ACHN (cell line): Measurements from ENCODE around the gene MLANA.
A peak's percentile ranks its signal among the peaks of the same experiment; 100 is the strongest.

Source experiments
- DNase-seq: peaks from one replicate; pipeline ENCODE4 v3.0.0-alpha.2; 2015
- in situ Hi-C: cut with HindIII; loops from 2 replicates; pipeline ENCODE4 v1.10.0; 2017; ENCODE audit warnings: low sequenced_read_pairs, low pct_ligation_motif_present, low pct_unique_long_range_greater_than_20kb

The MLANA gene

GRCh38 chr9:5945112-5945511 is 54.4 kb downstream of the MLANA start:
- DNase-seq = no peak
- in situ Hi-C loops = no loop called here

DNA sequence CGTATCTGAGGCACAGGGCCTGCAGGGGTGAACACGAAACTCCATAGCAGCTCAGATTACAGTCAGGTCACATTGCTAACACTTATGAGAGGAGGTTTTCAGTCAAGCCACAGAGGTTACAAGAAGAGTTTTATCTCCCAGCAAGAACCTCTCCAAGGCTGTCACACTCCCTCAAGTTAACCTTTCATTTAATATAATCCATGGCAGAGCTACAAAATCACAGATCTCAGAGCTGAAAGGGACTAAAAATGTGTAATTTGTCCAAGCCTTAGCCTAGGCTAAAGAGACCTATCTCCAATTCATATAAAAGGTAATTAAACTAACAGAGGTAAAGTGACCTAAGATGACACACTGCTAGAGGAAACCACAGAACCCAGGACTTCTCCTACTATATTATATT is 57.2 kb downstream of the MLANA start:
- in situ Hi-C loops = no loop called here

DNA sequence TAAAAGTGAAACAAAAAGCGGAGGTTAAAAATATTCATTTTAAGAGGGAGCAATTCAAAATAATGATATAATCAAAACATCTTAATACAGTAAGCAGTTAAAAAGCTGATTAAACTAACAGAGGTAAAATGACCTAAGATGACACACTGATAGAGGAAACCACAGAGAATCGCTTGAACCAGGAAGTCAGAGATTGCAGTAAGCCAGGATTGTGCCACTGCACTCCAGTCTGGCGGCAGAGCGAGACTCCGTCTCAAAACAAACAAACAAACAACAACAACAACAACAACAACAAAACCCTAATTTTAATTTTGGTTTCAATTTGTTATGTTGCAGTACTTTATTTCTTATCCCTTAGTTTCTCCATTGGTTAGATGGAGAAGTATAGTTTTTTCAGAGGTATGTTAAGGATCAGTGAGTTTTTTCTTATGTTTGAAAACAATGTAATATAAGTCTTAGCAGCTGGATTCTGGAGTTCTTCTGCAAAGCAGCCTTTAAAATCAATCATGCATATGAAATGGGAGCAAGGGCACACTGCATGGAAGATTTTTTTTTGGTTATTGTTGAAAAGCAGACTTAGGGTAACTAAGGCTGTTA is 58.5 kb downstream of the MLANA start:
- peak; percentile 11 for DNase-seq
- in situ Hi-C loops = no loop called here

More for the DNA sequence above, 57.2 kb downstream of the MLANA start:
- DNase-seq = no peak

DNA sequence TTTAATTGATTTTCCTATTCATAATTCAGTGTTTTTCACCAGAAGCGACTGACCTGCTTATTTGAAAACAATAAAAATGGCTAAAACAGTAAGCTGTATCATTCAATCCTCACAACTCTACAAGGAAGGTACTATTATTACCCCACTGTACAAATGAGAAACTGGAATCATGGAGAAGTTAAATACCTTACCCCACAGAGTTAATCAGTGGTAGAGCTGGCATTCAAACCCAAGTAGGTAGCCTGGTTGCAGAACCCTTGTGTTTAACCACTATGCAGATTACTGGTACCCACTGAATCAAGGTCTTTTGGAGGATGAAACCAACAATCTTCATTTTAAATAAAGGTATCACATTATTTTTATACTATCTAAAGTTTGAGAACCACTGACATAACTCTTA is 59.6 kb downstream of the MLANA start:
- DNase-seq = no peak
- in situ Hi-C loops = no loop called here

DNA sequence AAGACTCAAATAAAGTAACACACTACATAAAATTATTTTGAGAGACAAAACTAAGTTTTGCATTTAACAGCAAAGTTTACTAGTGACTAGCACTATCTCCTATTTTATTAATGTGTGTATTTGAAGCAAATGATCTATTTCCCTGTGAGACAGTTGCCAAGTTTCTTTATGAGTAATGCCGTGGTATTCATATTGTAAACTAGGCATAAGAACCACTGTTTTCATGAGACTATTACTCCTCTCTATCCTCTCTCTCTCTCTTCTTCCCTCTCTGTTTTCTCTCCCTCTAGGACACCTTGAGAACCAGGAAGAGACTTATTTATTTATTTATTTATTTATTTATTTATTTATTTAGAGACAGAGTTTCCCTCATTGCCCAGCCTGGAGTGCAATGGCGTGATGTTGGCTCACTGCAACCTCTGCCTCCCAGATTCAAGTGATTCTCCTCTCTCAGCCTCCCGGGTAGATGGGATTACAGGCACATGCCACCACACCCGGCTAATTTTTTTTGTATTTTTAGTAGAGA is 61.1 kb downstream of the MLANA start:
- in situ Hi-C loops = no loop called here
- DNase-seq = no peak

DNA sequence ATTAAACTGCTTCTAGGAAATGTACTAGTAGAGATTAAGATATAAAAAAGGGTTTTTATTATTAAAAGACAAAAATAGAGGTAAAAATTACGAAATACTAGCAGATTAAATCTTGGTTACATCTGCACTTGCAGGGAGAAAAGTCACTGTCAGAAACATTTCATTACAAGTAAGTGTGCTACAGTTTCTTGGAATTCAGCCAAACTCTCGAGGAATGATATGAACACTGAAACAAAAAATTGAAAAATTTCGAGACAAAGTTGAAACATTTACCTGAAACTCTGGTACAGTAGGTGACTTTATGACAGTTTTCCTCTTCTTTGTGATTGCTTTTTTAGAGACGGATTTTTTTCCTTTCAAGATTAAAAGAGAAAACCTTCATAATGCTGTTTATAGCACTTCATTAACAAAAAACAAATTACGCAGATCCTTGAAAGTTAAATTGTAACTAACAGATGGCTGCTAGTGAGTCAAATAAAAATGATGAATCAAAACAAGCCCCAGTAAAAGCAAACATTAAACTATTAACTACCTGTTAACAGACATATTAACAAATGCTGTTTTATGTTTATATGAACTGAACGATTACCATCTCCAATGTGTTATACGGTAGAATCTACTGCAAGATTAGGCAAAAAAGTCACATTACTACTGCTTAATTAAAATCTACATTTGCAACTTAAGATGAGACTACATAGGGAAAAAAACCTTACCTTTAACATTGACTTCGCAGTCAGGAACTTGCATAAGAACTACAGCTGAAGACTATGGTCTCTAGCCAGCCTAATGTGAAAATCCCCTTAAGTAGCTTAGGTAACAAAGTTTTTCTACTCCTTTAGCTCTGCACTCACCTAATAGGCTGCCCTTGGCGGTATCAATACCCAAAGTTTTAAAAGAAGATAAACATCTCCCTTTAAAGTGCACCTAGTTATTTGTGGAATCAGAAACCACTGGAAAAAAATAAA is 63.3 kb downstream of the MLANA start:
- in situ Hi-C loops = no loop called here
- peak; percentile 46 for DNase-seq

DNA sequence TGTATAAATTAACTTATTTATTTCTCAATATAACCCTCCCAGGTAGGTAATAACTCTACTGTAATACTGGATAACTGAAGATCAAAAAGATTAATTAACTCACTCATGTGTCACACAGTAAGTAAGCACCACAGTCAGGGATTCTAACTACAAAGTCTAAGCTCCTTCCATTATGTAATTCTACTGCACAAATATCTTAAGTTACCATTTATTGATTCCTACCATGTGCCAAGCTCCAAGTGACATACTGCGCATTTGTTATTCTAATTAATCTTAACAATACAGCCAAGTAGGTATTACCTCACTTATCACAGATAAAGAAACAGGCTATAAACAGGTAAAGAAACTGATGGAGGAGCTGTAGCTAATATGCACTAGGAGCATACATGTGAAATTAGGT is 66.5 kb downstream of the MLANA start:
- no peak for DNase-seq
- in situ Hi-C loops = no loop called here

GRCh38 chr9:5958273-5958672 is 67.6 kb downstream of the MLANA start:
- DNase-seq = no peak
- in situ Hi-C loops = no loop called here
